KOPT-K1 (cell line): ENCODE results near the gene ATOH7.
"Not testable (repeated sequence)": the region's sequence is repeated elsewhere in the genome, so short reads cannot be mapped to it uniquely, and the experiment has no call there.

ENCODE experiments used
- H3K27ac ChIP-seq: fragments of 200-600 bp; sonication (generic); 2 replicates; pipeline ENCODE4 v1.5.1; 2016; ENCODE audit warnings: antibody characterized with exemption, mild to moderate bottlenecking, low read depth, low read length; ENCODE audit not compliant: poor library complexity, severe bottlenecking
- H3K36me3 ChIP-seq: fragments of 200-600 bp; sonication (generic); 2 replicates; pipeline ENCODE4 v1.5.1; 2017; ENCODE audit warnings: antibody characterized with exemption, mild to moderate bottlenecking, low read length, moderate library complexity; ENCODE audit not compliant: insufficient read depth
- H3K9me3 ChIP-seq: fragments of 200-600 bp; sonication (generic); 2 replicates; pipeline ENCODE4 v1.5.1; 2017; ENCODE audit warnings: antibody characterized with exemption, low read length, mild to moderate bottlenecking; ENCODE audit not compliant: insufficient read depth, poor library complexity, severe bottlenecking

ATOH7 gene

GRCh38 chr10:68247931-68248330 is 16.0 kb upstream of the ATOH7 start:
- Histone ChIP-seq H3K9me3 (no peaks in the 10 kb centered on the region), H3K27ac (no peak overlapping the region), H3K36me3 (no peaks in the 10 kb centered on the region)

DNA sequence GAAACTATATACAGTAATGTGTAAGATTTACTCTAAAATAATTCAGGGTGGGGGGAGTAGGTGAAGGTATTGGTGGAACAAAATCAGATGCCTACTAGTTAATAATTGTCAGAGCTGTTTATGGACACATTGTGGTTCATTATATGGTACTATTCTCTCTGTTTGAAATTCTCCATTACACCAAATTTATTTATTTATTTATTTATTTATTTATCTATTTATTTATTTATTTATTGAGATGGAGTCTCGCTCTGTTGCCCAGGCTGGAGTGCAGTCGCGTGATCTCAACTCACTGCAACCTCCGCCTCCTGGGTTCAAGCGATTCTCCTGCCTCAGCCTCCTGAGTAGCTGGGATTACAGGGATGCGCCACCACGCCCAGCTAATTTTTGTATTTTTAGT is 14.5 kb upstream of the ATOH7 start:
- H3K9me3 ChIP-seq, H3K36me3 ChIP-seq, H3K27ac ChIP-seq: not testable (repeated sequence)

DNA sequence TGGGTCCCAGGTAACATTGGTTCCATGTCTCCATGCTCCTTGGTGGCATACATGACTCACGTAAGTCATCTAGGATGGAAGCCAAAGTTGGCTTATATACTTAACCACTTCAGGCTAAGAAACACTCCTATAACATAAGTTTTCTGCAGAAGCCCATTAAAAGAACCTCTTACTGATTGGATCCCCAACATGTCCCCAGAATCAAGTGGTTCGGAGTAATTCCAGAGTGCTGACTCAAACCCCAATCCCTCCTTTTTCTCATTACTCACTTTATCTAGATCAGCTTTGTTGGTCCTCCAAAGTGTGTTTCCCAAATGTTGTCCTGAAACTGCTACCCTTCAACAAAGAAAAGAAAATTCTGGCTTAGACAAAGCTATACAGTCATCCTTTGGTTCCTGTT is 10.1 kb upstream of the ATOH7 start:
- H3K9me3 ChIP-seq: no peaks in the 10 kb centered on the region
- no peaks in the 10 kb centered on the region for H3K36me3 ChIP-seq
- no peak overlapping the region for H3K27ac ChIP-seq

- Histone ChIP-seq H3K27ac (no peak overlapping the region), H3K36me3 (no peaks in the 10 kb centered on the region), H3K9me3 (no peaks in the 10 kb centered on the region)
Observed at GRCh38 chr10:68239596-68240150, 7.8 kb upstream of the ATOH7 start.

GRCh38 chr10:68239069-68239468 is 7.2 kb upstream of the ATOH7 start:
- no peaks in the 10 kb centered on the region for H3K36me3 ChIP-seq
- no peak overlapping the region for H3K27ac ChIP-seq
- H3K9me3 ChIP-seq: no peaks in the 10 kb centered on the region

DNA sequence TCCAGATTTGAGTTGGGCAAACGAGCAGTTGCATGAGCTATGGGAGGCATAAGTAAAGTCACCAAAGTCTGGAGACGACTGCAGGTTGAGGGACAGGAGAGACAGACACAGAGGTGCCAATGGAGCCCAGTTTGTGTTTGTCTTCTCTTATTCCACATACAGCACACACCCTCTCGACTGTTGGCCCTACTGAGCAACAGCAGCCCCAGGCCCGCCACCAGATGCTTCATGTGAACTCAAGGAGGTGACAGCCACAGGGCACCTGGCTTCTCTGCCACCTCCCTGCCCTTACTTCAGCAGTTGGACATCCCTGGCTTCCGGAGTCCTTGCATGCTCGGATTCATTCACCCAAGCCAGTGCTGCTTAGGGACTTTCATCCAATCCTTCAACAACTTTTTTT is 6.5 kb upstream of the ATOH7 start:
- Histone ChIP-seq H3K9me3 (no peaks in the 10 kb centered on the region), H3K27ac (no peak overlapping the region), H3K36me3 (no peaks in the 10 kb centered on the region)

DNA sequence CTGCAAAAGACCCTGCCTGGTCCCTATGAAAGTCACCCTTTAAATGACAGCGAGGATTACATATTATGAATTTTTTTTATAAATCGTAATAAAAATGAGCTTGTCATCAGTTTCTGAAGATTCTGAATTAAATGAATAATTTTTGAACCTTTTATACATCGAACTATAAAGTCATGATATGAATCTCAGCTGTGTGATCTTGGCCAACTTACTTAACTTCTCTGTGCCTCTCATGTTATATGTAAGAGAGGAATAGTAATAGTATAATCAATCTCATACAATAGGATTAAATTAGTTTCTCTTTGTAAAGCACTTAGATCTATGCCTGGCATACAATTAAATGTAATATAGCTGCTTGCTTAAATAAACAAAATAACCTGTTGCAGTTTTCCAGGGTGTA is 5.3 kb upstream of the ATOH7 start:
- H3K36me3 ChIP-seq: no peaks in the 10 kb centered on the region
- no peak overlapping the region for H3K27ac ChIP-seq
- no peaks in the 10 kb centered on the region for H3K9me3 ChIP-seq

DNA sequence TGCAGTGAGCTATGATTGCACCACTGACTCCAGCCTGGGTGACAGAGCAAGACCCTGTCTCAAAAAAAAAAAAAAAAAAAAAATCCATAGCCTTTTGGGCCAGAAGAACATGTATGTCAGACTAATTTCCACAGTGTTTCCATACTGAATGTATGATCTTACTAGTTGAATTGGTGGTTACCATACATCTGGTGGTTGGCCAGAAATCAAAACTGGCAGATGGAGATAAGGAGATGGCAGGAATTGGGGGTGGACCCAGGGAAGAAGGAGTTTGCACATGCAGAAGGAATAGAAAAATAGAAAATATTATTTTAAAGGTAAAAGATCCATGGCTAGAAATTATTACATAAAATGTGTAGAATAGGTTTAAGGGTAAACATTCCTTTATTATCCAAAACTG is 3.7 kb upstream of the ATOH7 start:
- Histone ChIP-seq H3K27ac (no peak overlapping the region), H3K36me3 (no peaks in the 10 kb centered on the region), H3K9me3 (no peaks in the 10 kb centered on the region)

GRCh38 chr10:68235111-68235510 is 3.2 kb upstream of the ATOH7 start:
- no peaks in the 10 kb centered on the region for H3K36me3 ChIP-seq
- H3K27ac ChIP-seq: no peak overlapping the region
- no peaks in the 10 kb centered on the region for H3K9me3 ChIP-seq

DNA sequence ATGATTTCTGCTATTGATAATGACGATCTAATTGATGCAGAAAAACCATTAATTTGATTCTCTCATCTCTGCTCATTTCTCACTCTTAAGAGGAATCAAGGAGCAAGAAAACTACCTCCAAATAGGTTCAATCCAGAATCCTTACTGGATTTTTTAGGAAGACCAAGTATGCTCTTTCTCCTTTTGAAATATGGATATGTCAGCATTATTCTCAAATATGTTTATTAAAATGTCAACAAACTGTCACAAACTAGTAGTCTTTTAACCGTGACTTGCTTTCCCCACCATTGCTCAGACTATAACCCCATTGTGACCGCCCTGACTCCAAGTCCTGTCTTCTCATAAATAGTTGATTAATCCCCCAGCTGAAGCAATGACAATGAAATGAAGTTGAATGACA is 1.1 kb upstream of the ATOH7 start:
- Histone ChIP-seq H3K9me3 (no peaks in the 10 kb centered on the region), H3K27ac (no peak overlapping the region), H3K36me3 (no peaks in the 10 kb centered on the region)

DNA sequence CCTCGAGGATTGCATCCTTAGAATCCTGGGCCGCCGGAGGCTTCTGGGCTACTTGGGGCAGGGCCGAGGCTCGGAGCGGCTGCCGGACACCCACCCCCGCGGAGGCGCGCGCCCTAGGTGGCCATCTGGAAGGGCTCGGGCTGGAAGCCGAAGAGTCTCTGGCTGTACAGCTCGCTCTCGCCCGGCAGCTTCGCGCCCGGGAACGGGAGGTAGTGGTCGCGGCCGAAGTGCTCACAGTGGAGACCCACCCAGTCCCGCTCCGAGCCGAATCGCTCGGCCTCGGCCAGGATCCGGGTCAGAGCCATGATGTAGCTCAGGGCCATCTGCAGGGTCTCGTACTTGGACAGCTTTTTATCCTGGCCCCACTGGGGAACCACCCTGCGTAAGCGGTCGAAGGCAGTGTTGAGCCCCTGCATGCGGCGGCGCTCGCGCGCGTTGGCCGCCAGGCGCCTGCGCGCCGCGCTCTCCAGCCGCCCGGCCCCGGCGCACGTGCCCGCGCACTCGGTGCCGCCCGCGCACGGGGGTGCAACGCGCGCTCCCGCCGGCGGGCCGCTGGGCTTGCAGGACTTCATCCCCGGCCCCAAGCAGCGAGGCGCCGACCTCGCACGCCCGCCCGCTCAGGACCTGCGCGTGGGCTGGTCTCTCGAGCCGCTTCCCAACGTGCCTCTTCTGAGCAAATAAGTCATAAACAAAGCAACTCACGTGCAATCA is 652 bp downstream of the ATOH7 start:
- H3K27ac ChIP-seq: no peak overlapping the region

DNA sequence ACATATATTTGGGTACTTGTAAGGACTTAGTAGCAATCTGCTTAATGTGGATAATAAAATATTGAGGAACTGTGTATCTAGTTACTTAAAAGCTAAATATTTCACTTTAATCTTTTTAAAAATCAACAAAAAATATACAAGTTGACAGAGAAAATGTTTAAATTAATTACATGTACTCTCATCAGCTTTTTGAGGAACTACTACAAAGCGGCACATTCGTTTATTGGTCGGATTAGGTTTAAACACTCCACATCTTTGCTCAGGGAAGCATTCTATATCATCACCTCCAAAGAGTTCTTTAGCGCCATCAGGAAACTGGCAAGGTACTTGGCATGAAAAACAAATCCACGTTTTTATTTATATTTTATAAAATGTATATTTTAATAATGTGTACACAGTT is 1.6 kb downstream of the ATOH7 start:
- Histone ChIP-seq H3K27ac (no peak overlapping the region), H3K36me3 (no peaks in the 10 kb centered on the region), H3K9me3 (no peaks in the 10 kb centered on the region)

More for the DNA sequence above, 652 bp downstream of the ATOH7 start:
- Histone ChIP-seq H3K36me3 (no peaks in the 10 kb centered on the region), H3K9me3 (no peaks in the 10 kb centered on the region)

DNA sequence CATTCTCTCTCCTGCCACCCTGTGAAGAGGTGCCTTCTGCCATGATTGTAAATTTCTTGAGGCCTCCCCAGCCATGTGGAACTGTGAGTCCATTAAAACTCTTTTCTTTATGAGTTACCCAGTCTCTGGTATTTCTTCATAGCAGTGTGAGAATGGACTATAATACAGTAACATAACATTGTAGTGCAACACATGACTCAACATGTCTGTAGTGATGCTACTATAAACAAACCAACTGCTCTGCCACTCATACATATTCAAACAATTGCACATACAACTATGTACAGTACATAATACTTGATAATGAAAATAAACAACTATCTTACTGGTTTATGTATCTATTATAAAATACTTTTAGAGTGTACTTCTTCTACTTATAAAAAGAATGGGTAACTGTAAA is 7.1 kb downstream of the ATOH7 start:
- Histone ChIP-seq H3K27ac (no peak overlapping the region), H3K9me3 (no peaks in the 10 kb centered on the region), H3K36me3 (no peaks in the 10 kb centered on the region)

DNA sequence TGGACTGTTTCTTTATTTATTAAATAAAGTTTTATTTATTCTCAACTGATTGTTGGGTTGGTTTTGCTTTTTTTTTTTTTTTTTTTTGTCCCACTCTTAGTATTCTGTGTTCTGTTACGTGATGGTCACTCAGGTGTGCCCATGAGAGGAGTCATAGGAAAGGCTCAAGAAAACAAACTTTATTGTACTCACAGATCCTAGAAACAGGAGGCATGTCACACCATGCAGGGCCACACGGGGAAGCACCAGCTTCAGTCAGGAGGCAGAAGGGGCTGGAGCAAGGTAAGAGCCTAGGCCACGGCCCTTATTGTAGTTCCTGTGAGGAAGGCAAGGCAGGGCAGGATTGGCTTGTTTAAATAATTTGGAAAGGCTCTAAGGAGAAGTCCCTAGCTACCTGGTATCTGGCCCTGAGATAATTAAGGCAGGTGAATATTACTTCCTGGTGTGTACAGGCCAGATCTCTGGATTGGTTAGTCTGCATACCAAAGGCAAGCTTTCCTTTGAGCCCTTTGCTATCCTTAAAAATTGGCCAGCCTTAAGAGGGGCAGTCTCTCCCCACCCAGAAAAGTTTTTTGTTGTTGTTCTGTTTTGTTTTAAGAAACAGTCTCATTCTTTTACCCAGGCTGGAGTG is 8.3 kb downstream of the ATOH7 start:
- Histone ChIP-seq H3K27ac (no peak overlapping the region), H3K9me3 (no peaks in the 10 kb centered on the region), H3K36me3 (no peaks in the 10 kb centered on the region)

- Histone ChIP-seq H3K27ac (no peak overlapping the region), H3K36me3 (no peaks in the 10 kb centered on the region), H3K9me3 (no peaks in the 10 kb centered on the region)
Observed at GRCh38 chr10:68222391-68222790, 9.5 kb downstream of the ATOH7 start.

- H3K9me3 ChIP-seq: no peaks in the 10 kb centered on the region
- H3K27ac ChIP-seq: no peak overlapping the region
- H3K36me3 ChIP-seq: no peaks in the 10 kb centered on the region
Observed at GRCh38 chr10:68221196-68221595, 10.7 kb downstream of the ATOH7 start.
